Activated CD4-positive, alpha-beta T cell treated with anti-CD3 and anti-CD28 coated beads, Interleukin-2, amount 50 U/mL, for 4 hours (primary cell): ENCODE results near the gene CCL27.

Experiments used
- DNase-seq, 2 experiments: peaks; one replicate each; pipeline ENCODE4 v3.0.0-alpha.2; 2020

Gene CCL27, protein sequence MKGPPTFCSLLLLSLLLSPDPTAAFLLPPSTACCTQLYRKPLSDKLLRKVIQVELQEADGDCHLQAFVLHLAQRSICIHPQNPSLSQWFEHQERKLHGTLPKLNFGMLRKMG

DNA sequence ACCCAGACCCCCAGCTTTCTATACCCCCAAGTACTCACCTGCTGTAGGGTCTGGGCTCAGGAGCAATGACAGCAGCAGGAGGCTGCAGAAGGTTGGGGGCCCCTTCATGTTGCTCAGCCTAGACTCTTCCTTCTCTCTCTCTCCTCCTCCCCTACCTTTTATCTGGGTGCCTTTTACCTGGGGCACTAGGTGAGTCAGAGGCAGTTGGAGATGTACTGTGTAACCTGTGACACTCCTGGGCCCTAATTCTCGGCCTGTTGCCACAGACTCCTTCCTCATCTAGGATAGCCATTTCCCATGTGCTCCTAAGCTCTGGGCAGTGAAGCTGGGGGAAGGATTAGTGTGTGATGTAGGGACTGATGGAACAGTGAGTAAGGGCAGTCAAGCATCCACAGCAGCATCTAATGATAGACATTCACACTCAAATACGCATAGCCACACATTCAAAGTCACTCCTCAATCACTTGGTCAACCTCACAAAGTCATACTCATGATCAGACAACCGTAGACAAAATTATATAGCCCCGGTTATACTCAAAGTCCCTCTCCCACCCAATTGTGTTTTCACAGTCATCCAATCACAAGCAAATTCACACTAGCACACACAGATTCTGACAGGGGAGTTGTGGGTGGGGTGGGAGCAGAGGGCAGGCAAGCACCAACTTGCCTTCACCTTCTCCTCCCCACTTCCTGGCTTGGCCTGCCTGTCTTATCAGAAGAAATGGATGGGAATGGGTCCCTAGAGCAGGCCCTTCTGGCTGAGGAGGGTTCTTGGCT, at the start of gene CCL27:
TSS of gene CCL27 (minus strand) at position 132 of the 777 bp plus-strand sequence. CDS start at position 108, 24 bp downstream.
- no peak for DNase-seq

DNA sequence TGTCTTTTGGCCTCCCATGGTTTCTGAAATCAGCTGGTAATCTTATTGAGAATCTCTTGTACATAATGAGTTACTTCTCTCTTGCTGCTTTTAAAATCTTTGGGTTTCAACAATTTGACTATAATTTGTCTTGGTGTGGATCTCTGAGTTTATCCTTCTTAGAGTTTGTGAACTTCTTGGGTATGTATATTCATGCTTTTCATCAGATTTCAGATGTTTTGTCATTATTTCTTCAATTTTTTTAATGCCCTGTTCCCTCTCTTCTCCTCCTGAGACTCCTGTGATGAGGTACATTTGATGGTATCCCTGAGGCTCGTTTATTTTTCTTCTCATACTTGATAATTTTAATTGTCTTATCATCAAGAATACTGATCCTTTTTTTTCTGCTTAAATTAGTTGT, 49.7 kb upstream of the CCL27 start:
- DNase-seq, result no peak

DNA sequence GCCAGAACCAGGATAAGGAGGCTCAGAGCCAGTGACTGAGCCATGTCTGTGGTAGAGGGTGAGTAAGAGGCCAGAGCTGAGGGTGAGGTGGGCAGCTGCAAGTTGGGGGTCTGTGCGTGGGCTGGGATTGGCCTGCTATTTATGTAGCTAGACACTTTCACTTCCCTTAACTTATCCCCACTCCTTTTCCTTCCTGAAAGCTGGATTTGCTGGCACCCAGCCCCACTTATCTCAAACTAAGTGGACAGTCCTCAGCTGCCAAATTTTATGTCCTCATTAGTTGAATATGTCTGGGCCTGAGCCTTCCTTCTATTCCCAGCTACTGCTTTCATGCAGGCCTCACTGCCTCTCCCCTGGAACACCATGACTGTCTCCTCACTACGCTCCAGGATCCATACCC, 47.6 kb upstream of the CCL27 start, which contains the start of gene CCL21:
TSS of gene CCL21 (minus strand) at position 114 of the 400 bp plus-strand sequence. CDS start at position 44, 70 bp downstream.
- no peak for DNase-seq

DNA sequence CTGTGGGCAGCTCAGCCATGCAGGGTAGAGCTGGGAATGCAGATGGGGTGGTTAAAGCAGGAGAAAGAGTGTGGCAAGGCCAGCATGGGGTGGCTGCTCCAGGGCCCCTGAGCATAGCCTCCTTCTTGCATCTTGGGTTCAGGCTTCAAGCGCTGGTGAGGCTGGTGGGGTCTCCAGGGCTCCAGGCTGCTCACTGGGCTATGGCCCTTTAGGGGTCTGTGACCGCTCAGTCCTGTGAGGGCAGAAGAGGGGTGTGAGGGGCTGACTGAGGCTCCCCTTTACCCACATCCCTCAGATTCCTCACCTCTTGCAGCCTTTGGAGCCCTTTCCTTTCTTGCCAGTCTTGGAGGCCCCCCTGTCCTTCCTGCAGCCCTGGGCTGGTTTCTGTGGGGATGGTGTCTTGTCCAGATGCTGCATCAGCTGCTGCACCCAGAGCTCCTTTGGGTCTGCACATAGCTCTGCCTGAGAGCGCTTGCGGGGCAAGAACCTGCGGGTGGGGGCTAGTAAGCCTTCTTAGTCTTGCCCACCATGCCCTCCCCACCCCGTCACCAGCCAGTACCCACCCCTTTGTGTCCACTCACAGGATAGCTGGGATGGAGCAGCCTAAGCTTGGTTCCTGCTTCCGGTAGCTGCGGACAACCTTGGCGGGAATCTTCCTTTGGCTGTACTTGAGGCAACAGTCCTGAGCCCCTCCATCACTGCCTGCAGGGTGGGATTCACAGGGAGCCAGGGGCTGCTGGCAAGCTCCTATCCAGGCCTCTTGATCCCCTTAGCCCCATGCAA, 46.9 kb upstream of the CCL27 start:
- no peak for DNase-seq

DNA sequence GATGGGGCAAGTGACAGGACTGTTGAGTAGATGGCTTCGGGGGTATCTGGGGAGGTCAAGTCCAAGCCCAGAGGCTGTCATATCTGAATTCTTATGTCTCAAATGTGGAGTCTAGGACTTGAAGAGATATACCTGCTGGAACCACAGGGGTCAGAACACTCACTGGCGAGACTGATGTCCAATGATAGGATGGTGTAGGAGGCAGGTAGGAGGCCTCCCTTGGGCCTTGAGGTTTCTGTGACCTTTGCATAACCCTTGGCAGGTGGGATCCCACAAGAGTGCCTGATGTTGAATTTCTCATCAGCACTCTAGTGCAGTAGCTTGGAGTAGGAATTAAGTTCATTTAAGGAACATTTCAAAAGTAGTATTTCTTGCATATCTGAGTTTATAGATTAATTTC, 44.7 kb upstream of the CCL27 start:
- DNase-seq, result no peak

DNA sequence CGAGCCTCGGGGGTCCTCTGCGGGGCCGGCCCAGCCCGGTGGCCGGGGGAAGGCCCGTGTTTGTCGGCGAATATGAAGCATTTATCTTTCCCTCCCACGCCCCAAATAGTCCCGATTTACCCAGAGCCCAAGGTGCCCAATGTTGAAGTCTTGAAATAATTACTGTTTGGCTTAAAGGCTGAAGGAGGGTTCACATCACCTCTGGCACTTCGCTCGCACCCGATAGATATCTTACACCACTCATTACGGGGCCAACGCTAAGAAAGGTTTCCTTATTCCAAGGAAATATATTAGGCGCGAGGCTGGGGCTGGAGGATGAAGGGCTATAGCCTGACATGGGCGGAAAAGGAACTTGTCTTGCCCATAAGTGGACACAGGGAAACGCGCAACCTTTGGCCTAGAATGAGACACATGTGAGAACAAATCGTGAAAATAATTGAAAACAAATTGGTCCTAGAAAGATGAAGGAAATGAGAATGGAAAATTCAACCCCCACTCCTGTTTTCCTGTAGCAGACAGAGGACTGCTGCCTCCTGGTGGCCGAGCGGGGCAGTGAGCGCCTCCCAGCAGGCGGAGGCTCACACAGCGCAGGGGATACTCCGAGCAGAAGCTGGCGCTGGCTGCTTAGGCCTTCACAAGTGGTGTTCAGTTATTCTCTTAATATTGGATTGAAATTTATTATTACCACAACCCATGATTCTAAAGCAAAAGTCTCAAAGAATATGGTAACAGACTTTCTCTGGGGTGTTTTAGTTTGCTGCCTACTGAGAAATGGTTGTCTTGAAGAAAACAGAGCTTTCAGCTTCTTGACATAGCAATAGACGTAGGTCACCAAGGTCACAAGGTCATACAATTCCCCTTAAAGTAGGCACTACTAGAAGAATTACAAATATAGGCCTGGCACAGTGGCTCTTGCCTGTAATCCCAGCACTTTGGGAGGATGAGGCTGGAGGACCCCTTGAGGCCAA, 39.6 kb upstream of the CCL27 start:
- DNase-seq, result peak; percentile 81 to 84

DNA sequence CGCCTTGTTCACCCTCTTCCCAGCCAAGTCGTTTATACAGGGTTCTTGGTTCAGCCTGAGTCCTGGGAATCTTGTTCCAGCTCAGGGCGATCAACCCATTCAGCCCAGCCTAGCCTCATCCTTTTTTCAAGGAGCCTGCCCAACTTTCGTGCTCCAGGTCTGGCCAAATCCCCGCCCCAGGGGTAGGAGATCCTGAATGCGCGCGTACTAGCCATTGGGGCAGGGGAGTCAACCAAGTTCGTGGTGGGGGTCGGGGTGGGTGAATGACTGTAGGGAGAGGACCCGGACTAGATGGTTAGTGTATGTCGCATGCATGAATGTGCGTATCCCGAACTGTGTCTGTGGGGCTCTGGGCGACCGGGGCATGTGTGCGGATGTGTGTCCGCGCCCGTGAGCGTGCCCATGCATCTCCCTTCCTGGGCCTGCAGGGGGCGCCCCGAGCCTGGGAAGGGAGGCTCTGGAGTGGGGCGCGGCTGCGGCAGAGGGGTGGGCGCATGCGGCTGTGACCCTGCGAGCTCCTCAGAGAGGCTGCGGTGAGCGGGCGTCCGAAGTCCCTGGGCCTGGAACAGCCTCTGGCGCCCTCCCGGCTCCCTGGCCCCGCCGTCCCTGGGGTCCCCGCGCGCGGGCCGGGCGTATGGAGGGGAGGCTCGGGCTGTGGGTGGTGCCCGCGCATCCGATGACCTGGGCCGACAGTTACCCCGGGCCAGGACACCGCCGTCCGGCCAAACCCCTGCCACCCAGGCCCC, 38.7 kb upstream of the CCL27 start:
- peak; percentile 68 to 69 for DNase-seq

DNA sequence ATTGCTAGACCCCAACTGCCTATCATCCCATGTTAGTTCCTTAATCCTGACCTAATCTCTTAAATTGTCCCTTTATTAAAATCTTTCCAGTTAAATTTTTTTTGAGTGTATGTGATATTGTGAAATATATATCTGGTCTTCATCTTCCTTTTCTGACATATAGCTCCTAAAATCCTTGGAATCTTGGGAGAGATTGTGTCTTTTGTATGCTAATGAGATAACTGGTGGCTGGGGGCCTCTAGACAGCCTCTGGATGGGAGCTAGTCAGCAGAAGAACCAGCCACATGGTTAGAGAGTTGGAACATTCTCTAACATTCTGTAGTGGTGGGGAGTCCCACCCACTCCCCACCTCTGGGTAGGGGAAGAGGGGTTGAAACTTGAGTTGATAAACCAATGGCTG, 32.4 kb upstream of the CCL27 start:
- no peak for DNase-seq

DNA sequence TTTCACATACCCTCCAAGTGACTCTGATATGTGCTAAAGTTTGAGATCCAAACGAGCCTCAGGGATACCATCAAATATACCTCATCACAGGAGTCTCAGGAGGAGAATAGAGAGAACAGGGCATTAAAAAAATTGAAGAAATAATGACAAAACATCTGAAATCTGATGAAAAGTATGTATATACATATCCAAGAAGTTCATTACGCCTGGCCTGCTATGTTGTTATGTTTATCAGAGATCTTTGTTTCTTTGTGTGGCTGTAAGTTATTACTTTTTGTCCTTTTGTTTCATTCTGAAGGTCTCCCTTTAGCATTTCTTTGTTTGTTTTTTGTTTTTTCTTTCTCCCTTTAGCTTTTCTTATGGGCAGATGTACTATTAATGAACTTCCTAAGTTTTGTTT, 31.1 kb upstream of the CCL27 start:
- DNase-seq, result no peak

DNA sequence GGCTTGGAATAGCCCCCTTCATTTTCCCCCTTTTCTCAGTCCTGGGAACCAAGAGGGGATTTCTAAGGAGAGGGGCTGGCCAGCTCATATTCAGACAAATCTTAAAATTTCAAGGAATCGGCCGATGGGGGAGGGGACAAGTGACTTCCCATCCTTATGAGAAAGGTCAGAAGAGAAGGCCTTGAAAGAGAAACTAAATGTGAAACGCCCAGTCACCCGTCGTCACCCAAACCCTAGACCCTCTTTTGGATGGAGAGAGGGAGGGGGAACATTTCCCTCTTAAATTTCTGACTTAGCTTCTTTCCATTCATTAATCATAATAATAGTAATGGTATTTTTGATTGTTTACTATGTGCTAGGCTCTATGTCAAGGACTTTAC, 29.5 kb upstream of the CCL27 start:
- no peak for DNase-seq

DNA sequence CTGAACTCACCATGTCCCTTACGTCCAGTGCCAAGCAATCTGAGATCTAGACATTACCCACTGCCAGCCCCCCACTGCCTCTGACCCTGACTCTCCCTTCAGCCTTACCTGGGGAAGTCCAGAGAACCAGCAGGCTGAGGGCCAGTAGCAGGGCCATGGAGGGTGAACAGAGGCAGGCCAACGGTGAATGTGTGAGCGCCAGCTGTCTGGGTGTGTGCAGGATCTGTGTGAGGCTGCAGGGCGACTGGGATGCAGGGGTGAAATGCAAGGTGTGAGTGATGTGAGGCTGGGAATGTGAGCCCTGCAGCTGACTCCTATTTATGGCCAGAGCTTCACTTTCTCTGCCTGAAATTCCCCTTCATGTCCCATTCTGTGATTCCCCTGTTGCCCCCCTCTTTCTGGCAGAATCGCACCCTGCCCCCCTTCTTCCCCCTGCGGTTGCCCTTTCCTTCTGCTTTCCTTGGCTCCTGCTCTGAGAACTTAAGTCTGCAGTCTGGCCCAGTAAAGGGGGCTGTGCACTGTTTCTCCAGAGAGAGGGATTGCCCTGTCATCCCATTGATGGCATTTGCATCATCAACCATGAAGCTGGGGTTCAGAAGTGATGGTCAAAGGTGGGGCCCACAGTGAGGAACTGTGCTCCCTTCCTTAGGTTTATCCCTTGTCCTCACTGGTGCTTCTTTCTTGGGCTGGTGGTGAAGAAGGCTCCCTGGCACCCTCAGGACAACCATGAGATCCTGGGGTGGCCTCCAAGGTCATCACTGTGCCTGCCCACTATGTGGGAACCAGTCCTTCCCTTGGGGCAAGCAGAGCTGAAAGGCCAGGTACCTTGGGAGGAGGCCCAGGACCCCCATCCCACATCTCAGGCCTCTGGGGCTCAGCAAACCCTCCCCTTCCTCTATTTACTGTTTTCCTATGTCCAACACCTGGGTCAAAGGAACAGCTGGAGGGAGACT, 28.8 kb upstream of the CCL27 start, which contains the start of gene CCL19:
TSS of gene CCL19 (minus strand) at position 294 of the 953 bp plus-strand sequence. CDS start at position 157, 137 bp downstream.
- no peak for DNase-seq

DNA sequence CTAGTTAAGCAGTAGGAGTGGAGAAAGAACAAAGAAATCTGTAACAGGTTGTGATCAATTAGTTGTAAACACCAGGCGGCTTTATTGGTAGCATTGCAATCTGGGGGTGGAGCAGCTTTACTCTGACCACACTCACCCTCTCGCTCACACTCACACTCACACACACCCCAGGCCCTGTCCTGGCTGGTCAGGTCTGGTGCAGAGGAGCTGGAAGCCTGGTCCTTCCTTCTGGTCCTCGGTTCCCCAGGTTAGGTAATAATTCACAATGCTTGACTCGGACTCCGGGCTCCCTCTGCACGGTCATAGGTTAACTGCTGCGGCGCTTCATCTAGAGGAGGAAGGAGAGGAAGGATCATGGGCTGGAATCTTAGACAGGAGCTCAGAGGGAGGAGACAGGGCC, 27.1 kb upstream of the CCL27 start:
- no peak for DNase-seq

DNA sequence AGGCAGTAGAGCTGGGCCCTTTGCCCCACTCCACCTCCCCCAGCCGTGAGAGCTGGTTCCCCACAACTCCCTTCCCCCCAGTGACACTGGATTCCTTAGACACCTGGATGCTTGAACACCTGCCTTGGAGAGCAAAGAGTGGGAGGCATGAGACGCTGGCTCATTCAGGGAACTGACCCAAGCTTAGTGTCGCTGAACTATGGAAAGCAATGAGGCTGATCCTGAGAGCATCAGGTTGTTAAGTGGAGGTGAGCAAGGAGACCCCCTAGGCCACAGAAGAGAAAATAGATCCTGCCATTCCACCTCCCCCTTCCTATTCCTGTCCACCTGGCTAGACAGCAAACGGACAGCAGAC, 26.6 kb upstream of the CCL27 start:
- no peak for DNase-seq

DNA sequence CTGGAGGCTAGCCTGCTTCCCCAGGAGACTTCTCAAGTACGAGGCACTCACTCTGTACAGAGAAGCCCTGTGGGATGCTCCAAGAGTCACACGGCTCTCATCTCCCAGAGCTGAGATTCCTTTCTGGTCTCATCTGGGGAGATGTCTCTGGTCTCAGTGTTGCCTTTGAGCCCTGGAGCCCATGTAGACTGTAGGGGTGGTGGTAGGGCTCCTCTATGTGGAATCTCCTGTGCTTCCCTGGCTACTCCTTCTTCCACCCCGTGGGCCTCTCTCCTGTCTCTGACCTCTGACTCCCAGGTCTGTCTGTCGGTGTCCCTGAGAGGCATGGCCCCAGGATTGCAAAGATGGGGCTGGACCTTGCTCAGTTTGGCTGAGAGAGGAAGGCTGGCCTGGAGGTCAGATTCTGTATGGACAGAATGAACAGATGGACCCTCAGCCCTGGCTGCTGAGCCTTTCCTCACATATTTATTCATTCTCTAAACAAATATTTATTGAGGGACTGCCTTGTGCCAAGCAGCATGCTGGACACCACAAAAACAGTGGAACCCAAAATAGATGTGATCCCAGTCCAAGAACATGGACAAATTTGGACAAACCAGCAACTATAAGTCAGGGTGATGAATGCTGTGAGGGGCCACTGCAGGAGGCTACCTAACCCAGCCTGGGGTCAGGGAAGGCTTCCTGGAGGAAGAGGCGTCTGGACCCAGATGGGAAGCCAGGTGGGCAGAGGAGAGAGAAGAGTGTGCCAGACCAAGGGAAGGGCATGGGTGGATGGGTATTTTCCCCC, 26.1 kb upstream of the CCL27 start:
- no peak for DNase-seq

DNA sequence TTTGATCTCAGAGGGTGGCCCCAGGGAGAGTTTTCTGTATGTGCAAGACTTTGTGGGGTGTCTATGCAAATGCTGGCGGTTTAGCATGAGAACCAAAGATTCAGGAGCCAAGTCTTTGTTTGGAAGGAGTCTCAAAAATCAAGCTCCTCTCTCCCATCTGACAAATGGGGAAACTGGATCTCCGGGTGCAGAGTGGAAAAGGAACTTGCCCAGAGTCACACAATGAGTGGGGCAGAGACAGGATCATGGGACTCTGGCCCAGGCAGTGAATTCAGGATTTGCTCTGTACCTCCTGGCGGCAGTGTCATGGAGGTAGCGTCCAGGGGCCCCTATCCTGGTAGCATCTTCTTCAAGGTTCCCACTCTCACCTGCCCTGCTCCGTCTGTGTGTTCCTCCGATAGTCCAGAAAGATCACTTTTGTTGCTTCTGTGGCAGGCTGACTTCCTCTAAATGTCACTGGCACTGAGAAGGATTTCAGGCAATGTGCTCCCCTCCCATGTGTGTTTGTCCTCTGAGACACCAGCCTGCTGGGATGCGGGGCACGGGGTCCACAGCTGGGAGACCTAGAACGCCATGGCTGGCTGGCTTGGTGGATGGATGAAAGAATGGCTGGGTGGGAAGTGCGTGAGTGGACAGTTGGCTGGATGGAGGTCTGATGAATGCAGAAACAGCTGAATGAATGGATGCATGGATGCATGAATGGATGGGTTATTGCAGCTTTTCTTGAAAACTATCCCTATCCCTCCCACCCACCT, 25.0 kb upstream of the CCL27 start:
- DNase-seq, result no peak

DNA sequence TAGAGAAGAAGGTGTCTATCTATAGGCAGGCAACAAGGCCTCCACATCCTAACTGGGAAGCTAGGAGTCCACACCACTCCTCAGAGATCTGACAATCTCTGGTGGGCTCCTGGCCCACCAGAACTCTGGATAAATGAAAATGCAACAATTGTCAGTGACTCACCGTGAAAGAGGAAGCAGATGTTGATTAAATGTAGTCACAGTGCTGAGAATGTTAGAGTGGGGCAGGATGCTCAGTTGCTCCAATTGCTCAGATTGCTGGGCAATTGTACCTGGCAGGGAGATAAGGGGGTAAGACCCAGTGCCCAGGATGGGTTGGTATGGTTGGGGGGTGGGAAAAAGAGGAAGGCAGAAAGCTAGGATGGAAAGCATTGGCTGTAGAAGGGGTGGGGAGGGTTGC, 24.3 kb upstream of the CCL27 start:
- no peak for DNase-seq

DNA sequence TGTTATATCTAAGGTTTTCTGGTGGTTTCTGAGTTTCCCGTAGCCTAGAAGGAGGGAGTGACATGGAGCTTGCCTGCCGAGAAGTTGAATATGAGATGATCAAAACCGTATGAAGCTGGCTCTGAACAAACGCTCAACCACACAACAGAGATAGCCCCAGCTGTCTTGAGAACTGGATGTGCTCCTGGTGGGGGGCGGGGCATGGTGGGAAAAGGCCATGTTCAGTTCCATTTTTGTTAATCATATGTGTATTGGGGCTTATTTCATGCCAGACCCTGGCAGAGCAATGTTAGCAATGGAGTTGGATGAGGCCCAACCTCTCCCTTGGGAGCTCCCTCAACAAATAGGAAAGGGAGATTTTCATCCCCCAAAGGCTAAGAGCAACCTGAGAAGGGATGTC, 23.8 kb upstream of the CCL27 start:
- DNase-seq, result no peak

DNA sequence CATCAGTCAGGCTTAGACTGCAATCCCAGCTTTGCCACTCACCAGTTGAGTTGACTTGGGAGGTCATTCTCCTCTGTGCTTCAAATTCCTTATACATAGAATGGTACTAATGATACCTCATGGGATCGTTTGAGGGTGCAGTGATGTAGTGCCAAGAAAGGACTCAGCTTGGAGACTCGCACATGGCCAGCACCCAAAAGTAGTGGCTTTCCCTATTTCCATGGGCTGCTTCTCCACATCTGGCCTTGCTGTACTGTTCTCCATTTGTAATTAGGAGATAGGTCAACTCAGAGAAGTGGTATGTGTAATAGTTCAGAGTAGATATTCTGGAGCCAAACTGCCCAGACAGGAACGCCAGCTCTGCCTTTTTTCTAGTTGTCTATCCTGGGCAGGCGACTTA, 23.1 kb upstream of the CCL27 start:
- DNase-seq, result no peak

DNA sequence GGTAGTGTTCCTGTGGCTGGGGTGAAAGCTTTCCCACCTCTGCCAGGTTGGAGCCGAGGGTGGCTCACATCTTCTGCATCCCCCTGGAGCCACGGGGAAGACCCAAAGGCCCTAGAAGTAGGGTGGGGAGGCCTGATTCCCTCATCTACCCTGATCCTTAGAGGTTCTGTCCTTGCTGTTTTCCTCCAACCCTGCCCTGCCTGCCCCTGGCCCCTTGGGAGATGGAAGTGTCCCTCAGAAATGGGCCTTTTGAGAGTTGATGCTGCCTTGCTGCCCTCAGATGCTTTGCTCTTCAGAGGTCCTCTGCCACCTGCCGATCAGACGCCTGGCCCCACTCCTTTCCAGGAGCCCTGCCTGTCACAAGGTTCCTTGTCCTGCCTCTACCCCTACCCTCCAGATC, 22.4 kb upstream of the CCL27 start:
- no peak for DNase-seq
